Astrocyte of the hippocampus (primary cell): ENCODE measurements around the gene HOATZ.
A peak's percentile ranks its signal among the peaks of the same experiment; 100 is the strongest.

Experiments
- DNase-seq: peaks from one replicate; pipeline ENCODE4 v3.0.0; 2011; ENCODE audit warnings: low read depth, low spot score

The HOATZ gene

DNA sequence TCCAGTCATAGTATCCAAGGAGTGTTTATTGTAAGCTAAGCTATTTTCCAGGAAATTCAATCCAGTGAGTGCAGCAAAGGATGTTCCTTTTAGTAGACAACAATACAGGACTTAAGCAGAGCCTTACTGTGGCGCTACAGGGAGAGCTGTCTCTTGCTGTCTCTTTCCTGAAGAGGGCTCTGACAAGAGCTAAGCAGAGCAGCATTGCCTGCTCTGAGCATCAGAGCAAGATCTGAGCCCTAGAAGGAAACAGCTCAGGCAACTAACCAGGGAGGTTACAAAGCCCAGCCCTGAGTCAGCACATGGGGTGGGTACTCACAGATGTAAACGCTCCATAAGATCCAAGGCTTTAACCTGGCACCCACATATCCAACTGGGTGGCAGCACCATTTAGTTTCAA lies 33.9 kb downstream of the HOATZ start:
- DNase-seq: no peak

DNA sequence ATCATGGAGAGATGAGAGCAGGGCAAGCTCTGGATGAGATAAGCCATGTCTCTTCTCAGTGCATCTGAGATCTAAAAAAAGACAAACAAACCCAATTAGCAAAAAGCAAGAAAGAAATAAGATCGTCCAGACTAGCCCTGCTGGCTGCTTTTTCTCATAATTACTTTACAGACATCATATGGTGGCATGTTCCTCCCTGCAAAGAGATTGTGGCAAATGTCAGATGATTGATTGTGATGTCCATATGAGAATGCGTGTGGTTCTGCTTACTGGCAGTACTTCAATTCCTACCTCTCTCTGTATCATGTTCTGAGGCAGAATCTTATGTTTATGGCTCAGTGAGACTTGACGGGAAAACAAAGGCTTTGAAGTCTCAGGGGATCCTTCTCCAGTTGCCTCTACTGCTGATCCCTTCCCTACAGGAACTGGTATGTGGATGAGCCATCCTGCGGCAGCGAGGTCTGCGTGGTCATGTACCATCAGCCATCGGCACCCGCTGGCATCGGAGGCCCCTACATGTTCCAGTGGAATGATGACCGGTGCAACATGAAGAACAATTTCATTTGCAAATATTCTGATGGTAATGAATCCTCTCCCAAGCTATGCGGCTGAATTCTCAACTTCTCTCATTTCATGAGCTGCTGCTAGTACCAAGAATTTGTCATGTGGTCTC lies 34.8 kb downstream of the HOATZ start:
- DNase-seq: no peak

- no peak for DNase-seq
Observed at GRCh38 chr11:111549869-111550203, 35.3 kb downstream of the HOATZ start.

- no peak for DNase-seq
Observed at GRCh38 chr11:111550258-111550657, 35.7 kb downstream of the HOATZ start.

DNA sequence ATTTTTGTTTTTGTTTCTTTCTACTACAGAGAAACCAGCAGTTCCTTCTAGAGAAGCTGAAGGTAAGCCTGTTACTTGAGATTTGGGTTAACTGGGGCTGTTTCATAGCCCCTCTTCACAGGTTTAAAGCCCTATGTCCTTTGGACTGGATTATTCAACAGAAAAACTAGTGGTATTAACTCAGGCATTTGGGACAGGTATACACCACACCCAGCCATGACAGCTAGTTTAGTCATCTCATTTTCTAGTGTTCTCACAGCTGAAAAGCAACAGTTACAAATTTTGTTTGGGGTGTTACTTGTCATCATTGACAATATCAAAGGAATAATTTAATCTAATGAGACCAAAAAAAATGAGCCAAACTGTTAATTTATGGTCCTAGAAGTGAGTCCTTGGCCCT lies 40.0 kb downstream of the HOATZ start:
- no peak for DNase-seq

GRCh38 chr11:111555255-111555654 lies 40.7 kb downstream of the HOATZ start:
- DNase-seq: peak; percentile 78

- DNase-seq: peak; percentile 95
Observed at GRCh38 chr11:111557425-111558111, 43.0 kb downstream of the HOATZ start.

DNA sequence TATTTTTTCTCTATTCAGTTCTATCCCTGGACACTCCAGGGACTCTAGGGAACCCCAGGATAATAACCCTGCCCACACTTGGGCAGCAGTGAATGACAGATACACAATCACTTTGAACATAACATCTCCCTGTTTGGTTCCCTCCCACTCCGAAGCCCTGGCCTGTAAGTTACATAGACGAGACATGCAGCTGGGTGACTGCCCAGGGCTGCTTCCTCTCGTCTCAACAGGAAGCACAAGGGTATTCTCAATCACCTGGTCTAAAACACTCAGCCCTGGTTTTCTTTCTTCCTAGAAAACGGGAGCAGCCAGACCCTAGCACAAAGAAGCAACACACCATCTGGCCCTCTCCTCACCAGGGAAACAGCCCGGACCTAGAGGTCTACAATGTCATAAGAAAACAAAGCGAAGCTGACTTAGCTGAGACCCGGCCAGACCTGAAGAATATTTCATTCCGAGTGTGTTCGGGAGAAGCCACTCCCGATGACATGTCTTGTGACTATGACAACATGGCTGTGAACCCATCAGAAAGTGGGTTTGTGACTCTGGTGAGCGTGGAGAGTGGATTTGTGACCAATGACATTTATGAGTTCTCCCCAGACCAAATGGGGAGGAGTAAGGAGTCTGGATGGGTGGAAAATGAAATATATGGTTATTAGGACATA lies 45.4 kb downstream of the HOATZ start:
- no peak for DNase-seq

GRCh38 chr11:111560800-111561199 lies 46.2 kb downstream of the HOATZ start:
- DNase-seq: no peak

DNA sequence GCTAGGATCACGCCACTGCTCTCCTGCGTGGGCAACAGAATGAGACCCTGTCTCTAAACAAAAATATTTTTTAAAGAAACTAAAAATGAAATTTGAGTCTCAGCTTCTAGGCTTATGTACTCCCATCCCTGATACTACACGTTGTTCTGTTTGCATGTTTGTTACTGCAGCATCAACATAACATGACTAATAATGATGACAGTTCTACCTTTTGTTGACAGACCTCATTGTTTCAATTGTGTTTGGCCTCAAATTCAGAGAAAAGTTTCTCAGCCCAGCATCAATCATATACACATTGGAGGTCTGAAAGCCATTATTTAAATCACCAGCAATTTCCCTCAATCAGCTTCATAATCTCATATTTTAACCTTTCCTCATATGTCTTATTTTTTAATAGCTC lies 46.7 kb downstream of the HOATZ start:
- DNase-seq: no peak

DNA sequence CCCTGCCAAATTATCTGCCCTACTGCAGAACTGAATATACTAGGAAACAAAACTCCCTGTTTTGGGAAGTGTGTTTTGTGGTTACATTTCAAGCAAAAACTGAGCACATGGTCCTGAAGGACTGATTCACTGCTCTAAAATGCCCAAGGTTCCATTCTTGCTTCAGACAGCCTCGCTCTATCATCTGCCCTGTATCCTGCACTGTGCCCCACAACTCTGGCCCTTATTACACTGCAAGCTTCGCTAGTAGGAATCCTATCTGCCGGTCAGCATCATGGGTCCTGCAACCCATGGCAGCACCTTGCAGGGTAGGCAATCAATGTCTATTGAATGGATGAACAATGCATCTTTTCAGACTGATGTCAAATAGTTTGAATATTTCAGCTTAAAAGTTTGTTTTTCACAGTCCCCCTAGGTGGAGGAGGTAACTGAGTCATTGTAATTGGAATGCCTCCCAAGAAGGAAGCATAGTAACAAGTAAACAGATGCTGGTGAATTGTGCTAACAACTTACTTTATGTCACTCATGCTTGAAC lies 47.3 kb downstream of the HOATZ start:
- peak; percentile 89 for DNase-seq

DNA sequence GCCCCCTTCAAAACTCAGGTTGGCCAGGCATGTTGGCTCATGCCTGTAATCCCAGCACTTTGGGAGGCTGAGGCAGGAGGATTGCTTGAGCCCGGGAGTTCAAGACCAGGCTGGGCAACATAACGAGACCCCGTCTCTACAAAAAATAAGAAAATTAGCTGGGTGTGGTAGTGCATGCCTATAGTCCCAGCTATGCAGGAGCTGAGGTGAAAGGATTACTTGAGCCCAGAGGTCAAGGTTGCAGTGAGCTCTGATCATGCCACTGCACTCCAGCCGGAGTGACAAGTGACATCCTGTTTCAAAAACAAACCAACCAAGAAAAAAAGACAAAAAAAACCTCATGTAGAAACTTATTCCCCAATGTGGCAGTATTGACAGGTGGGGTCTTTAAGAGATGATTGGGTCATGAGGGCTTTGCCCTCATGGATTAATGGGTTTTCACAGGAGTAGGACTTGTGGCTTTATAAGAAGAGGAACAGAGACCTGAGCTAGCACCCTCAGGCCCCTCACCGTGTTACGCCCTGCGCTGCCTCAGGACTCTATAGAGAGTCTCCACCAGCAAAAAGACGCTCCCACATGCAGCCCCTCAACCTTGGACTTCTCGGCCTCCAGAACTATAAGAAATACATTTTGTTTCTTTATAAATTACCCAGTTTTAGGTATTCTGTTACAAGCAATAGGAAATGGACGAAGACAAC lies 48.3 kb downstream of the HOATZ start:
- DNase-seq: no peak

DNA sequence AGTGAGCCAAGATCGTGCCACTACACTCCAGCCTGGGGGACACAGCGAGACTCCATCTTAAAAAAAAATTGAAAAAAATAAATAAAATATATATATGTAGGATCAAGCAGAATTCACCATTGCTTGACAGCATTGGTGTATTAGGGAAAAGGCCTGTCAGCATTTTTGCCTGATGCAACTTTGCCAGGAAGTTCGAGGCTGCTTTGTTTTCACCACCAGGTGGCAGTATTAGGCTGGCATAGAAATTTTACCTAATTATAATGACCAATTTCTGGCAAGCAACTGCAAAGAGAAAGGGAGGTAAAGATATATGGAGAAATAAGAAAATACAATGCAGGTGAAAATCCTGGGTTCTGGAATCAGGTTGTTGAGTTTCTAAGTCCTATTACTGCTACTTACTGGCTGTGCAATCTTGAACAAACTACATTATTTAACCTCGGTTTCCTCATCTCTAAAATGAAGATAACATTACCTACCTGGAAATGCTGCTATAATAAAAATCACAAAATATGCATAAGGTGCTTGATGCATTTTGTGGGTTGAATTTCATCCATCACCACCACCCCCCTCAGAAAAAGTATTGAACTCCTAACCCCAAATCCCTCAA lies 50.6 kb downstream of the HOATZ start:
- peak; percentile 85 for DNase-seq

GRCh38 chr11:111566324-111566723 lies 51.7 kb downstream of the HOATZ start:
- no peak for DNase-seq

GRCh38 chr11:111569476-111569875 lies 54.9 kb downstream of the HOATZ start:
- no peak for DNase-seq

- DNase-seq: no peak
Observed at GRCh38 chr11:111570796-111571195, 56.2 kb downstream of the HOATZ start.

DNA sequence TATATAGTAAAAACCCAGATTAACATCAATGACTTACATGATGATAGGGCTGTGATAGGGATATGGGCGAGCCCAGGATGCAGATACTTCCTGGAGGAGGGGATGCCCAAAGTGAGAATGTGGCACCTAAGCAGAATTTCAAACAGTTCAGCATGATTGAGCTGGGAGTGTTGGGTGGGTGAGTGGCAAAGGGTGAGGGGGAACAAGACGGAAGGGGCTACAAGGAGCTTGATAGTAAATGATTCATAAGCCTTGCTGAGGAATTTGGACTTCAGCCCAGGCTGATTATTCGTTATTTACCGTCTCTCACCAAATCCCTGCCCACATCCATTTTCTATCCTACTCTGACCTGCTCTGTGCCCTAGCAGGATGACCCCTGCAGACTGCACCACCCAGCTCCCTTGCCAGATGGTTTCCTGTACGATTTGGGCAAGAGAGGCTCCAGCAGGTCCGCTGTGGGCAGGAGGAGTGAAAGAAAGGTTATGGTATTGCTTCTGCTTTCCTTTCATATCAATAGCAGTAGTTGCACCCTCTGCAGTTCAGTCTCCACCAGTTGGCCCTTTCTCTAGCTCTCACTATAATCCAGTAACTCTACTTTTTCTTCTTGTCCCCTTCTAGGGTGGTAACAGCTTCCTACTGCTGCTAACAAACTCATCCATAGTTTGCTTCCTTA lies 57.4 kb downstream of the HOATZ start:
- peak; percentile 59 for DNase-seq

- DNase-seq: no peak
Observed at GRCh38 chr11:111572581-111572980, 58.0 kb downstream of the HOATZ start.

- no peak for DNase-seq
Observed at GRCh38 chr11:111573821-111574249, 59.3 kb downstream of the HOATZ start.

GRCh38 chr11:111574373-111575225 lies 60.0 kb downstream of the HOATZ start:
- DNase-seq: no peak
